PC-9 (cell line): ENCODE data around the gene CEP112.

Experiments used
- EZH2 ChIP-seq: fragments of 200-600 bp; sonication (generic); IDR thresholded peaks from 2 replicates; pipeline ENCODE4 v1.8.0; 2017; ENCODE audit warnings: antibody characterized with exemption, low read depth
- TF ChIP-seq, protein P1 (sequence below): fragments of 200-600 bp; sonication (generic); conservative IDR thresholded peaks from 2 replicates; pipeline ENCODE4 v1.6.1; 2017; ENCODE audit warnings: mixed run types, antibody characterized with exemption, mild to moderate bottlenecking, moderate library complexity

- TF ChIP-seq, protein P1, sequence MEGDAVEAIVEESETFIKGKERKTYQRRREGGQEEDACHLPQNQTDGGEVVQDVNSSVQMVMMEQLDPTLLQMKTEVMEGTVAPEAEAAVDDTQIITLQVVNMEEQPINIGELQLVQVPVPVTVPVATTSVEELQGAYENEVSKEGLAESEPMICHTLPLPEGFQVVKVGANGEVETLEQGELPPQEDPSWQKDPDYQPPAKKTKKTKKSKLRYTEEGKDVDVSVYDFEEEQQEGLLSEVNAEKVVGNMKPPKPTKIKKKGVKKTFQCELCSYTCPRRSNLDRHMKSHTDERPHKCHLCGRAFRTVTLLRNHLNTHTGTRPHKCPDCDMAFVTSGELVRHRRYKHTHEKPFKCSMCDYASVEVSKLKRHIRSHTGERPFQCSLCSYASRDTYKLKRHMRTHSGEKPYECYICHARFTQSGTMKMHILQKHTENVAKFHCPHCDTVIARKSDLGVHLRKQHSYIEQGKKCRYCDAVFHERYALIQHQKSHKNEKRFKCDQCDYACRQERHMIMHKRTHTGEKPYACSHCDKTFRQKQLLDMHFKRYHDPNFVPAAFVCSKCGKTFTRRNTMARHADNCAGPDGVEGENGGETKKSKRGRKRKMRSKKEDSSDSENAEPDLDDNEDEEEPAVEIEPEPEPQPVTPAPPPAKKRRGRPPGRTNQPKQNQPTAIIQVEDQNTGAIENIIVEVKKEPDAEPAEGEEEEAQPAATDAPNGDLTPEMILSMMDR: no peak
- TF ChIP-seq EZH2: no peak
These were observed 84.2 kb downstream of the CEP112 start for GRCh38 chr17:66107731-66108130.
